Measurements from ENCODE around the gene PTPN23. TPM values are rescaled to one million over a fixed set of nuclear protein-coding genes. Genes with fewer than 3 reads are reported as not detected.

PTPN23 gene
- total and polyA plus RNA-seq, 2 of the 13 experiments (the other 11 are each of a cell fraction or from before 2014, with no cell fraction given) = 2.3 to 3.7 TPM

GRCh38 chr3:47424434-47425382, 43.9 kb downstream of the PTPN23 start (continued):
- TF ChIP-seq ZBTB25 (CRISPR knock-in tag; IDR thresholded peaks at IDR 0.05) (0 out of 2 replicates have a peak, but pooled peaks have one; percentile 10), FOXK1 (CRISPR knock-in tag; IDR thresholded peaks at IDR 0.05; ENCODE audit: borderline replicate concordance, low read depth) (0 out of 2 replicates have a peak, but pooled peaks have one; percentile 19), PRDM15 (CRISPR knock-in tag; IDR thresholded peaks at IDR 0.05) (no peak), AHDC1 (CRISPR knock-in tag; IDR thresholded peaks at IDR 0.05; ENCODE audit: borderline replicate concordance) (peak; percentile 58; the same call in 1 of the 2 replicates), ZNF350 (CRISPR knock-in tag; IDR thresholded peaks at IDR 0.05; ENCODE audit: borderline replicate concordance, low read depth) (no peak), ASH2L (IDR thresholded peaks at IDR 0.05; ENCODE audit: insufficient read length, low read depth, low read length) (peak; percentile 79), ZBTB26 (CRISPR knock-in tag; IDR thresholded peaks at IDR 0.05; ENCODE audit: borderline replicate concordance) (no peak), ZNF382 (CRISPR knock-in tag; IDR thresholded peaks at IDR 0.05; ENCODE audit: borderline replicate concordance) (no peak), ZSCAN5A (CRISPR knock-in tag; IDR thresholded peaks at IDR 0.05; ENCODE audit: borderline replicate concordance) (no peak), BCL6 (CRISPR knock-in tag; IDR thresholded peaks at IDR 0.05) (0 out of 2 replicates have a peak, but pooled peaks have one; percentile 25)

Measured in HepG2 (cell line).